Measurements from ENCODE around the gene TTC13.
"Not testable (repeated sequence)": the region's sequence is repeated elsewhere in the genome, so short reads cannot be mapped to it uniquely, and the experiment has no call there.

GRCh38 chr1:231007535-231007934 lies 28.9 kb upstream of the TTC13 start:
- TF ChIP-seq CTCF (IDR thresholded peaks at IDR 0.05 in 8 of 11, conservative IDR thresholded peaks at IDR 0.05 in 3 of 11); POLR2A (IDR thresholded peaks at IDR 0.05): not testable (repeated sequence)

Measured in spleen (tissue), 7 donors.